C1 segment of cervical spinal cord (tissue), 14 donors: ENCODE data around the gene PLCXD3.

Experiments
- DNase-seq, 14 donors: peaks; one replicate each; lab custom pipeline; 2025; lab: John Stamatoyannopoulos, UW

PLCXD3 gene

DNA sequence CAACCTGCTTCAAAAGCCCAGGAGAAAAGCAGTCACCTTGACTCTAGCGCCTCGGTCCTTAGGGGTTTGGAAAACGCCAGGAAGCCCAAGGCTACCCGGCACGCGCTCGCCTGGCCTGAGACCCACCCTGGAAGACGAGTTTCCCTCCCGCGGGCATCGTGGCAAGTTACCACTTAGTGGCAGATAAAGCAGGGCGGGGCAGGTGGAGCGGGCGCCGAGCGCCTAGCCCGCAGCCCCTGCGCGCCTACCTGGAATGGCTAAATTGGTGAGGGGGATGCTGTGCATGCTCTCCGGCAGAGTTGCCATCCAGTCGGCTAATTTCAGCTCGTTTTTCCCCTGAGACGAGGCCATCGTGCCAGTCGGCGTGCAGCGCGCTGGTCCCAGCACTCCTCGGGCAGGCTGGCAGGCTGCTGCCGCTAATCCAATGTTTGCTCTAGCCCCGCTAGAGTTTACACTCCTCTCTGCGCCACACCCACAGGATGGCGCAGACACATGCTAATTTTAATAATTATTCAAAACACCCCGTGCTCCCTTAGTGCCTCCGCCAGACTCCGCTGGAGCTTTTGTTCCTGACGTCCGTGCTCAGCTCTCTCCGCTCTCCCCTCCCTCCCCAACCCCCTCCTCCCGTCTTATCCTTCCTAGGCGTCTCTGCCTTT, at the start of gene PLCXD3:
PLCXD3 (minus strand) TSS at position 426 of the 656 bp plus-strand sequence; CDS start at position 351, 75 bp downstream.
- DNase-seq, result peak in 5 of 14 donors; percentile 9 to 83 (median 27)

DNA sequence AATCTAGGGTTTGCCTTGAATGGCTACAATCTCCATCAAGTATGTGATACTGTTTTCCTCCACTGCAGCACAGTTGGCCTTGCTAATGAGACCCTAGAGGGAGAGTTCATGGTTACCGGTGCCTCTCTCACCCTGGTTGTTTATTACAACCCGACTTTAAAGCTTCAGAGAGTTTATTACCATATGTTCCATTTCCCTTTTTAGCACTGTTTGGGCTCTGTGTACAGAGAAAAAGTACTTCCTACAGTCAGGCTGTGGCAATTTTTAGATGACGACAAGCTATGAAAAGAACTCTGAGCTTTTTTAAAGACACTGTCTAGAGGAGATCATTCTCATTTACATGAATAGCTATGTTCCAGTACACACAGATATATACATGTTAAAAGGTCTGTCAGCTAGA, 48.8 kb upstream of the PLCXD3 start:
- no peak for DNase-seq

GRCh38 chr5:41558295-41558694, 47.9 kb upstream of the PLCXD3 start:
- no peak for DNase-seq

GRCh38 chr5:41547991-41548390, 37.6 kb upstream of the PLCXD3 start:
- DNase-seq, result no peak

GRCh38 chr5:41542183-41542582, 31.8 kb upstream of the PLCXD3 start:
- DNase-seq, result no peak

- DNase-seq, result no peak
Observed at GRCh38 chr5:41539454-41539853, 29.1 kb upstream of the PLCXD3 start.

- DNase-seq, result no peak
Observed at GRCh38 chr5:41537581-41537980, 27.2 kb upstream of the PLCXD3 start.

DNA sequence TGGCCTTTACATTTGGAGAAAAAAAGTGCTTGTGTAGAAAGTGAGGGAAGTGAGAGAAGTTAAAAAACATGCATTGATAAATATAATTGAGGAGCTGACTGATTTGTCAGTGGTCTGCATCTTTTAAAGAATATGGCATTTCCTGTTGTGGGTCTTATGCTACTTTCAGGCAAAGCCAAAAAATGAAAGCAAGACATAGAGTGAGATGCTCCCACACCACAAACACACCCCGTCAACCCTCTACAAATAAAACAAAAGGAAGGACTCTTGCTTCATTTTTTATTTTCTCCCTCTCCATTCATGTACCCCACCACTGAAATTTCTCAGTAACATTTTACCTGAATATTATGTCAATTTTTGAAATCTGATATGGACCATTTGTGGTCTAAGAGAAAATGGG, 22.1 kb upstream of the PLCXD3 start:
- no peak for DNase-seq

- DNase-seq, result no peak
Observed at GRCh38 chr5:41527201-41527779, 16.9 kb upstream of the PLCXD3 start.

- DNase-seq, result no peak
Observed at GRCh38 chr5:41526699-41527098, 16.3 kb upstream of the PLCXD3 start.

GRCh38 chr5:41524174-41524573, 13.8 kb upstream of the PLCXD3 start:
- no peak for DNase-seq

DNA sequence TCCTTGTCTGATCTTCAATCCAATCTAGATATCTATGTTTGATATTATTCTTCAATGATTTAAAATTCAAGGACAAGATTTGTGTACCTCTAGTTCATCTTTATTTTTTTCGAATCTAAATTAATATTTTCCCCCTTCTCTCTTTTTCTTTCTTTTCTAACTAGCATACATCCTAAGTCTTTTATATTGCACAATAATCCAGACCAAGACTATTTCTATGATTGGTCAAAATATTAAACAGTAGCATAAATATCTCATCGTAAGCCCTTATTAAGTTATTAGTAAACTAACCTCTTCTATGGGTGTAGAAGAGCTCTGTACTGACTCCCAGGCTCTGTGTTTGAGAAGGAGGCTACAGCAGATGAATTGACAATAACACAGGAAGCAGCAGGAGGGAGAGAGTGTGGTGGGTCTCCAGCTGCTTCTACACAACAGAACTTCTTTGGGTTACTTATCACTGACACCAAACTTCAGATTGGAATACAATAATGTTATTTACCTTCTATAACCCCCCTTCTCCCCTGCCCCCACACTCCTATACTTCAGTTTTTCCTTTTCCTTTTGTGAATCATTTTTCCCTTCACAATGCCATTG, 11.9 kb upstream of the PLCXD3 start:
- no peak for DNase-seq

- peak in 1 of 14 donors; percentile 29 for DNase-seq
Observed at GRCh38 chr5:41519801-41520200, 9.4 kb upstream of the PLCXD3 start.

DNA sequence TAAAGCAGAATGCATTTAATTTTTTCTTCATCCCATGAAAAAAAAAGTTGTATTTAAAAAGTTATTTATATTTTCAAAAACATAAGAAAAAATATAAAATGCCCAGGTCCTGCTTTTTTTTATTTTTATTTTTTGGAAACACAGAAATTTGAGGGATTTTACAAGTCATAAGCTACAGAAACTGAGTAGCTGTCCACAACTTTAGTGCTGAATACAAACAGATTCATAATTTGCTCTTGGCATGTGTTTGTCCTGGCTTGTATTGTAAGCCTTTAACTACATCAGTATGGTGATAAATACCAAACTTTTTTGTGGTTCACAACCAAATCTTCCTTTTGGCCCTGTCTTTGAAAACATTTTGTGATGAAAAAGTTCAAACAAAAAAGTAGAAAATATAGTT, 7.5 kb upstream of the PLCXD3 start:
- DNase-seq, result no peak

DNA sequence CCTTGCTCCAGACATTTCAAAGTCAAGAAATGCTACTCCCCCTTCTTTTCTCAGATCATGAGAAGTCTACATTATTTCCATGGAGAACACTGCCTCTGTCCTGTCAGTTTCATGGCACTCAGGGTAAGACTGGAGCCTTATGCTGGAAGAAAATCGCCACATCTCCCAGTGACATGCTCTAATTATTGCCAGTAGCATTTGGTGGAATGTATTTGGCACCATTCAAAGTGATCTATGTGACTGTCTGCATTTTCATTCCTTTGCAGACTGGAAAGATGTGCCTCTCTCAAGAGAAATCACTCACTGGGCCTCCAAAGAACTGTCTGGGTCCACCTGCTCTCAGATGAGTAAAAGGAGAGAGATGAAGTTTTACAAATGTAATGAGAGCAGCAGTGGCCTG, 840 bp upstream of the PLCXD3 start:
- DNase-seq, result peak in 1 of 14 donors; percentile 60

DNA sequence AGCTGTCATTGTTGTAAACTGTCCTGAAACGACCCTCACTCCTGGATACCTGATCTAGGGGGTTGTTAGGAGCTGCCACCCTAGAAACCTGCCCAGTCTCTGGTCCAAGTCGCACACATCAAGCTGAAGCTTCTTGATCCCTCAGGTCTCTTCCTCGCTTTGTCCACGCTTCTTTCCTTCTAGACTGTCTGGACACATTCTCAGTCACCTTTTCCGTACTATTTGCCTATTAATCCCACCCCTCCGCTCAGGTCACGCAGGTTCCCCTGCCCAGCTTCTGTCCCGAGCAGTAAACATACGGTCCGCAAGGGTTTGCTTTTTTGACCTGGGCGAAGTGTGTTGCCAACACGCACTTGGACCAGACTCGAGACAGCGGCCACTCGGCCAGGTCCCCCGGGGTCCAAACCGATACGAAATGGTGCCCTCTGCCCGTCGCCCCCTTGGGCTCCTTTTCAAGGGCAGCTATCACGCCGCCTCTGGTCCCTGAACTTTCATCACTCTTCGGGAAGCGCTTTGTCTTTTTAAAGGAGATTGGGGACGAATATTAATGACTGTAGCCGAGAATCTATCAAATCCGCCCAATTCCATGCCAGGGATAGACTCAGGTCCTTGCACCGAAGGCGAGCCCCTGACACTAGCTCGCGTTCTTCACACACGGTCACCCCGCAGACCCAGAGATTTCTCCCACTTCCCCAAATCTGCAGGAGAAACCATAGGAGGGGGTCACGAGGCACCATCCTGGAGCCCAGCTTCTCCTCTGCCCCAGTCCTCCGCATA, 814 bp downstream of the PLCXD3 start:
- peak in 3 of 14 donors; percentile 15 to 76 (median 56) for DNase-seq

- DNase-seq, result peak in 1 of 14 donors; percentile 71
Observed at GRCh38 chr5:41508696-41509398, 1.6 kb downstream of the PLCXD3 start.

DNA sequence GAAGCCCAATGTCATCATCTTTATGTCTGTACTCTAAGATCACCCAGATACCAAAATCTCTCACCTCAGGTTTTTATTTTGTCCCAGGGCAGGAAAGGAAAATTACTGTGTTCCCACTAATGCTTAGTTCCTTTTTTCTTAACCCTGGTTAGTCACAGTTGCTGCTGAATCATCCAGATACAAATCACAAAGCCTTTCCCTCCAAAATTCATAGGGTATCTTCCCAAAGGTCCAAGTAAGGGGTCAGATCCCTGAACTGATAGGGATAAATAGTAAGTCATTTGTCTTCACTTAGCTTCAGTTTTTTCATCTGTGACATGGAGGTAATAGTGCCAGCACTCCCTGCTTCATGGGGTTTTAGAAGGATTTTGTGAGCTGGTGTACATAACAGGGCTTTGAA, 2.2 kb downstream of the PLCXD3 start:
- peak in 1 of 14 donors; percentile 48 for DNase-seq

GRCh38 chr5:41507501-41507900, 2.9 kb downstream of the PLCXD3 start:
- peak in 1 of 14 donors; percentile 67 for DNase-seq

- no peak for DNase-seq
Observed at GRCh38 chr5:41503860-41504259, 6.5 kb downstream of the PLCXD3 start.

DNA sequence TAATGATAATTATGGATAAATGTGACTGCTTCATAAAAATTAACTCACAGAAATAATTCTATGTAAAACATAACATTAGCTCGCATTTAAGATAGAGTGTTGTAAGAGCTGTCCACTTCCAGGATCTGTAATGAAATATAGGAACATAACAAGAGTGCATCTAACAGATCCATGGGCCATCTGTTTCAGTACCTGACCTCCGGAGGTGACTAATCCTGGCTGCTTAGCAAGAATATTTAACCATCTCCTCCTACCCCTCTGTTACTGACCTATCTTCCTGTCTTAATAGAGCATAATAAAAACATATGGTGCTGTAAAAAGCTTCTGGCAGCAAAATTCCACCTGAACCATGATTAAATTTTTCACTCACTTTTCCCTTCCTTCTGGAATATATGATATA, 7.1 kb downstream of the PLCXD3 start:
- peak in 1 of 14 donors; percentile 95 for DNase-seq
